Cerebellar cortex (tissue), 1 donor: ENCODE results near the gene RAD51B.
A peak's percentile ranks its signal among the peaks of the same experiment; 100 is the strongest.

ENCODE experiments used
- DNase-seq: peaks from one replicate; pipeline ENCODE4 v3.0.0-alpha.2; 2015; ENCODE audit warnings: low spot score

RAD51B gene

GRCh38 chr14:68234101-68234905 is 414.7 kb downstream of the RAD51B start:
- no peak for DNase-seq

- no peak for DNase-seq
Measured at GRCh38 chr14:68235011-68235410, 415.4 kb downstream of the RAD51B start.

- DNase-seq: no peak
Measured at GRCh38 chr14:68236582-68237458, 417.2 kb downstream of the RAD51B start.

DNA sequence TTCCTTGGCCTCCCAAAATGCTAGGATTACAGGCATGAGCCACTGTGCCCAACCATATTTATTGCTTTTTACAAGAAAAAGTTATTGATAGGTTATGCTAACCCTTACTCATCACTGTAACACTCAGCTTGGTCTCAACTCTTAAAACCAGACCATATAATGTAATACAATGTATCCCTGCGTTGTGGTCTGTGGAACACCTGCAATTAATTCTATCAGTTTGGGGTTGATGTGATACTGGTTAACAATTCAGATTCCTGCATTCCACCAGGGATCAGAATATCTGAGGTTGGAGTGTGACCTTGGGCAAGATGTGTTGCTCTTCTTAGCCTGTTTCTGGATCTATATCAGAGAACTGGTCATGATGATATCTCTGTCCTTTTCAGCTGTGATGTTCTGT is 419.0 kb downstream of the RAD51B start:
- DNase-seq: no peak

DNA sequence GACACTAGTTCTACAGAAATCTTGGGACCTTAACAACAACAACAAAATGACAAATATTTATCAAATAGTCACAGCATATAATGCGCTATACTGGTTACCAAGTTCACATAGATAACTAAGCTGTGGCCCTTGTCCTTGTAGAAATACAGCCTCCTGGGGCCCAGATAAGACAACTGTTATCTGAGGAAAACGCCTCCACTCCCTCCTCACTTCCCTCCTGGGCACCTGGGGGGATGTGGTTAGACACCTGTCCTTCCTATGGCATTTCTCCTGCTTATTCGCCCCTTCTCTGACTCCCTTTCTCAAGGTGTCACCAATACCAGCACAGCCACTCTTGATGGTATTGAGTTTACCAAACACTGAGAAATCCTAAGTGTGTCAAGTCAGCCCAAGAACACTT is 419.4 kb downstream of the RAD51B start:
- DNase-seq: no peak

DNA sequence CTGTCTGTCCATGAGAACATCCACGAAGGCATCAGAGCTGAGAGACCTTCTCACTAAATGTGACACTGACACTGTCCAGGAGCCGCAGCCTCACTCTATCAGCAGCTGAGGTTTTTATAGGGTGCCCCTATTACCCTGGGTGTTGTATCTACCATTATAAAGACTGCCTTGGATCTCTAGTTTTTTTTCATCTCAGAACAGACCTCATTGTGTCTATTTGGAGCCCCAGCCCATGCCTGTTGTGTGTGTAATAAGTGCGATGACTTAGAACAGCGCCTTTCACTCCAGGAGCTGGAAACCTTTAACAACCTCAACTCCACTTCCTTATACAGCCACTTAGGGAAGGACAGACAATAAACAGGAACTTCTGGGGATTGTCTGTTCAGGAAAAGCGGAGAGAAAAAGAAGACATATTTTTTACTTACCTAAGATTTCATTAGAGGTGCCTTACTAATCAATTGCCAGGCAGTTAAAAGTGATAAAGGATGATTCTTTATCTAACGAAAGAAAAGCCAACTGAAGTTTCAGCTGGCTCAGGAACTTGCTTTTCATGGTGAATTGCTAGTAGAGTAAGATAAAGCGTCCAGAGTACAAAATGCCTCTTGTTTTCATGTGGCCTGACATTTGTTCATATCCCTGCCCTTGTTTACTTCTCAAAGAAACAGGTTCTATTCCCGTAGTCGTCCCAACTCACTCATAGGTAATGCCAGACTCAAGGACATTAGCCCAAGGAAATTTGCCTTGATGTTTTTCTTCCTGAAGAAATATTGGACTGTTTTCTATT is 420.6 kb downstream of the RAD51B start:
- no peak for DNase-seq

DNA sequence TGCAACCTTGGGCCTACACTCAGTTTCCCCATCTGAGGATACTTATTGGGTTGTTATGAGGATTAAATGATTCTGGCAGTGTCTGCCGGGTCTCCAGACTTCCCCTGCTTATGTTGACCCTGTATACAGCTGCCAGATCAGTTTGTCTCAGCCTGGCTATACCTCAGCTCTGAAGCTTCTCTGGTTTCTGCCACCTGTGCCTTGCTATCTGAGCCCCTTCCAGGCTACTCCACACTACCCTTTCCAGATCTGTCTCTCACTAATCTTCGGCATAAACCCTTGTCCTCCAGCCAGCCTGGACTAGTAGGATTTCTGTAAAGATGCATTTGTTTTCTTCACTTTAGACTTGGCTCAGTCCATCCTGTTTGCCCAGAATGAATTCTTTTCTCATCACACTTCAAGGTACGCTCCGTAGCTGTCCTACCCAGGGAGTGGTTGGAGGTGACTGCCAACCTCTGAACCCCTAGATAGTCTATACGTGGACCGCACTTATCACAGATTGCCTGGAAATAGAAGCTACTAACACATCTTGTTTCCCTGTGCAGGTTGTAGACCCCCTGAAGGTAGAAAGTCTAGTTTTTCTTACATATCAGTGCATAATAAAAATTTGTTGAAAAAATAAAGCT is 422.4 kb downstream of the RAD51B start:
- DNase-seq: no peak

DNA sequence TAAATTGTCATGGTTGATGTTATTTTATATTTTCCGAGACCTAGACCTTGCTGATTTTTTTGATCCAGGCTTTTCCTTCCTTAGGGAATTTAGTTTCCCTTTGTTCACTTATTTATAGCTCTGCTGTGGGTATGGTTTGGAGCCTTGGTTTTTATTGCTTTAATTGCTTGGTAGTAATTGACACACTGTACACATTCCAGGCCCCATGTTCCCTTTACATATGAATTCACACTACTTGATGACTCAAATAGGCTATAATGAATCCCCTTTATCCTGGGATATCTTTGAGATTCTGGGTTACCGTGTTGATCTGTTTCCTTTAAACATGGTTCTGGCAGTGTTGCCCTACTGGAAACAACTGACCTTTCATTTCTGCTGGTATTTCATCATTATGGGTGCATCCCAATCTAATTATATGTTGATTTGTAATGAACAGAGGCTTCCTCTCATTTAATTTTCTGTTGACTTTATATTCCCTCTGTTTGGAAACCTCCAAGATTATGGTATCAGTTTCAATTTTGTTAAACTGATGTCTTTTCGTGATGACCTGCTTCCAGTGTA is 424.0 kb downstream of the RAD51B start:
- no peak for DNase-seq

- no peak for DNase-seq
Measured at GRCh38 chr14:68244262-68244980, 424.8 kb downstream of the RAD51B start.

GRCh38 chr14:68245146-68246073 is 425.8 kb downstream of the RAD51B start:
- peak; percentile 58 for DNase-seq

- no peak for DNase-seq
Measured at GRCh38 chr14:68246074-68246785, 426.7 kb downstream of the RAD51B start.

DNA sequence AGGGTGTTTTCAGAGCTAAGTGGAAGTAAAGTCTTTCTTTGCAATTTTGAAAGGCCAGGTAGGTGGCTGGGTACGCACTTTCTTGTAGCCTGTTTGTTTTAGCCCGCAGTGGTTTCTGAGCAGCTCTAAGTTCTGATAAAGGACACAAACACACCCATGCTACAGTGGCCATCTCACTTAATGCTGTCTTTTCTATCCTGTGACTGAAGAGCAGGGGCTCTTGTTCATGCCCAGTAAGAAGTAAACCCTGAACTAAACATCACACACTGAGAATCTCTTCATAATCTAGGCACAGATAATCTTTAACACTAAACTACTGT is 427.2 kb downstream of the RAD51B start:
- DNase-seq: no peak

GRCh38 chr14:68247274-68247673 is 427.7 kb downstream of the RAD51B start:
- DNase-seq: no peak

DNA sequence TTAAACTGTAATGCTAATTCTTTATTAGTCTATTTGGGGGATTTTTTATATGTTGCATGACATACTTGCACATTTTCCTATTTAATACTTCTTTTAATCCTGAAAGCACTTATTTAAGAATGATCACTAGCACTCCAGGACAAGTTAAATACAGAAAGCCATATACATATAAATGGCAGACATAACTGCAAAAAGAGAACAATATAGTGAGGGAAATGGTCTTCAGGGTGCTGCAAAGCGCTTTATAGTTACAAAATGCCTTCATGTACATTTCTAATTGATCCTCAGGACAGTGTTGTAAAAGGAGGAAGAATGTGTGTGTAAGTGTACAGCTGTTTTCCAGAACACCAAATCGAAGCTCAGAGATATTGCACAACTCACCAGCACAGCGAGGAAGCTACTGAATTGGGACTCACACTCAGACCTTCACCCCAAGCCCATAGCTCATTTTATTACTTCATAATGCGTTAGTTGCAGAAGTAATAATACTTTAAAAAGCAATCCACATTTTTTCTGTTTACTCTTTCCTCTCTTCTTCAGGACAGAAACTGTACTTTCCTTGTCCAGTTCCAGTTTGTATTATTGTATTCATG is 428.2 kb downstream of the RAD51B start:
- DNase-seq: no peak

DNA sequence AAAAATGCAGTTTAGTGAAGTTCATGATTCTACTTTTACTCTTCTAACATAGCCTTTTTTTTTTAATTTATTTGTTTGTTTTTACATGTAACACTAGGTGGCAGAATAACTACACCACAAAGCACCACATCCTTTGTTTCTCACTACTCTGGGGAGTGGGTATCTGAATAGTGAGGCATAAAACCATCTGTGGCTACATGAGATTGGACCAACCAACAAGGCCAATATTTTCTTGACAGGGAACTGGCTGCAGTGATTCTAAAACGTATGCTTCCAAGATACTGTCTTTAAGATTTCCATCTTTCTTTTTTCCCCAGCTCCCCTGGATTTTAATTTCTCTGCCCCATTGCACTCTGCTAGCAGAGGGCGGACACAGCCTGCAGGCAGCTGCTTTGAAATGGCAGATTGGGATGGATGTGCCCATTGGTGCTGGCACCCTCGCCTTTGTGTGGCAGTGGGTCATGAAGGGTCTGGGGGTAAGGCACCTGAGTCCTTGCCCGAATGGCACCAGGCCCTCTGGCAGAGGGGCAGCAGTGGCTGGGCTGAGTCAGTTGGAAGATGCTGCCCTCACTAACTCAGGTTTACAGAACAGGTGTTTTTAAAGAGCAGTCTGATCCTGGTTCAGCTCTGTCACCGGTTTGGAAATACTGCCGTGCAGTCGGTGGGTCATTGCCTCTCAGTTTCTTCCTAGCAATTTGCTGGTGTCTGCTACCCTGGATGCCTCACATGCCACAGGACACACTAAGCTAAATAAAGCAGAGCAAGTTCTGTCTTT is 429.1 kb downstream of the RAD51B start:
- DNase-seq: peak; percentile 65

GRCh38 chr14:68249661-68250451 is 430.3 kb downstream of the RAD51B start:
- DNase-seq: peak; percentile 52
